HT1080 (cell line): ENCODE measurements around the gene ZNF19. TPM values are rescaled to one million over a fixed set of nuclear protein-coding genes. Genes with fewer than 3 reads are reported as not detected.
A peak's percentile ranks its signal among the peaks of the same experiment; 100 is the strongest.

Experiments
- DNase-seq: peaks from one replicate; pipeline ENCODE4 v3.0.0-alpha.2; 2015; ENCODE audit warnings: low read depth
- total RNA-seq: library from RNA; depleted of rRNA; stranded (reverse); fragments of >200 nt; shearing (Covaris generic); gene quantifications from 2 replicates; pipeline ENCODE4 v1.2.3, GENCODE V29; 2014

ZNF19 gene
- total RNA-seq, 1 experiment from 2014 or later: 0.87 TPM

GRCh38 chr16:71491054-71491453 lies 1.9 kb upstream of the ZNF19 start:
- no peak for DNase-seq

GRCh38 chr16:71490361-71490760 lies 1.2 kb upstream of the ZNF19 start:
- DNase-seq: no peak

GRCh38 chr16:71484006-71484893 lies 4.9 kb downstream of the ZNF19 start:
- peak; percentile 82 for DNase-seq

GRCh38 chr16:71482569-71482968 lies 6.6 kb downstream of the ZNF19 start:
- DNase-seq: no peak

- DNase-seq: no peak
Observed at GRCh38 chr16:71480956-71481355, 8.2 kb downstream of the ZNF19 start.

- no peak for DNase-seq
Observed at GRCh38 chr16:71479420-71479819, 9.7 kb downstream of the ZNF19 start.

- no peak for DNase-seq
Observed at GRCh38 chr16:71476457-71477124, 12.5 kb downstream of the ZNF19 start.

- DNase-seq: peak; percentile 91
Observed at GRCh38 chr16:71474864-71475263, 14.3 kb downstream of the ZNF19 start.

GRCh38 chr16:71473891-71474290 lies 15.2 kb downstream of the ZNF19 start:
- DNase-seq: peak; percentile 50

- no peak for DNase-seq
Observed at GRCh38 chr16:71472931-71473330, 16.2 kb downstream of the ZNF19 start.

- no peak for DNase-seq
Observed at GRCh38 chr16:71472051-71472450, 17.1 kb downstream of the ZNF19 start.

- DNase-seq: peak; percentile 26
Observed at GRCh38 chr16:71467810-71468209, 21.3 kb downstream of the ZNF19 start.

- no peak for DNase-seq
Observed at GRCh38 chr16:71464231-71464630, 24.9 kb downstream of the ZNF19 start.

GRCh38 chr16:71461686-71462648 lies 27.2 kb downstream of the ZNF19 start, which contains the start of gene ZNF23:
TSS of gene ZNF23 (minus strand) at chr16:71462247. CDS start at chr16:71456796, 5,451 bp downstream.
- DNase-seq: peak; percentile 71

- DNase-seq: no peak
Observed at GRCh38 chr16:71460941-71461340, 28.2 kb downstream of the ZNF19 start.

GRCh38 chr16:71460236-71460635 lies 28.9 kb downstream of the ZNF19 start:
- peak; percentile 71 for DNase-seq

- DNase-seq: no peak
Observed at GRCh38 chr16:71459510-71459909, 29.6 kb downstream of the ZNF19 start.

GRCh38 chr16:71456801-71457200 lies 32.3 kb downstream of the ZNF19 start:
- DNase-seq: no peak

GRCh38 chr16:71453036-71453435 lies 36.1 kb downstream of the ZNF19 start:
- no peak for DNase-seq

- no peak for DNase-seq
Observed at GRCh38 chr16:71449020-71449419, 40.1 kb downstream of the ZNF19 start.

GRCh38 chr16:71448274-71448866 lies 40.8 kb downstream of the ZNF19 start:
- no peak for DNase-seq
